Stimulated activated naive CD8-positive, alpha-beta T cell treated with anti-CD3 and anti-CD28 coated beads, Interleukin-15, Interleukin-2, amounts not matched to agents 100 ng/mL and 50 ng/mL, for 24 hours (primary cell): ENCODE measurements around the gene SLC35G2.
"Not testable (repeated sequence)": the region's sequence is repeated elsewhere in the genome, so short reads cannot be mapped to it uniquely, and the experiment has no call there.

Experiments used
- H3K27ac Mint-ChIP-seq: one replicate; pipeline ENCODE4 v1.8.0; 2021; ENCODE audit warnings: mild to moderate bottlenecking, mixed read lengths
- H3K27me3 Mint-ChIP-seq: one replicate; pipeline ENCODE4 v1.8.0; 2021; ENCODE audit warnings: mixed read lengths
- H3K36me3 Mint-ChIP-seq: one replicate; pipeline ENCODE4 v1.8.0; 2021; ENCODE audit warnings: low read depth, mixed read lengths
- H3K4me1 Mint-ChIP-seq: one replicate; pipeline ENCODE4 v1.8.0; 2021; ENCODE audit warnings: low read depth, mixed read lengths
- H3K4me3 Mint-ChIP-seq: one replicate; pipeline ENCODE4 v1.8.0; 2021; ENCODE audit warnings: mild to moderate bottlenecking, mixed read lengths
- H3K9me3 Mint-ChIP-seq: one replicate; pipeline ENCODE4 v1.8.0; 2021; ENCODE audit warnings: mixed read lengths

Gene SLC35G2

DNA sequence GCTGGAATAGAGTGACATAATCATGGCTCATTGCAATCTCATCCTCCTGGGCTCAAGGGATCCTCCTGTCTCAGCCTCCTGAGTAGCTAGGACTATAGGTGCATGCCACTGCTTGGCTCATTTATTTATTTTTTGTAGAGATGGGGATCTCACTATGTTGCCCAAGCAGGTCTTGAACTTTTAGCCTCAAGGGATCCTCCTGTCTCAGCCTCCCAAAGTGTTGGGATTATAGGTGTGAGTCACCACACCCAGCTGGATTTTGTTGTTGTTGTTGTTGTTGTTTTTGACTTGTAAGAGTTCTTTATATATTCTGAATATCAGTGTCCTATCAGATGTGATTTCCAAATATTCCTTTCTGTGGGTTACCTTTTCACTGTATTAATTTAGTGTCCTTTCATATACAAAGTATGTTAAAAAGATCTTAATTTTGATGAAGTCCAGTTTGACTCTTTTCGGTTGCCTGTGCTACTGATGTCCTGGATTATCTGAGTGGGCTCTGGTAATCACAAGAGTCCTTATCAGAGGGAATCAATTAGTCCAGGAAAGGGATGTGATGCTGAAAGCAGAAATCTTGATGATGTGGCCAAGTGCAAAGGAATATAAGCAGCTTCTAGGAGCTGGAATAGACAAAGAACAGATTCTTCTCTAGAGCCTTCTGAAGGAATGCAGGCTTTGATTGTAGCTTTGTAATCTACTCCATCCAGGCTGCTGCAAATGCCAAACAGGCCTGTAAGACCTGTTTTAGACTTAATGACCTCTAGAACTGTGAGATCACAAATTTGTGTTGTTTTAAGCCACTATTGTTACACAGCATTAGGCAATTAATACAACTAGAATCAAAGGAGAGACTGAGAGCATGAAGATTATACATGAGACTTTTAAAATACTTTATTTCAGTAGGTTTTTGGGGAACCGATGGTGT, 73.3 kb downstream of the SLC35G2 start:
- Mint-ChIP-seq H3K9me3 (peaks cover 8% of the 10 kb centered on the region), H3K27ac (no peak overlapping the region), H3K36me3 (peaks cover 47% of the 10 kb centered on the region), H3K4me3 (no peak overlapping the region), H3K4me1 (peaks cover 57% of the 10 kb centered on the region), H3K27me3 (no peaks in the 10 kb centered on the region)

DNA sequence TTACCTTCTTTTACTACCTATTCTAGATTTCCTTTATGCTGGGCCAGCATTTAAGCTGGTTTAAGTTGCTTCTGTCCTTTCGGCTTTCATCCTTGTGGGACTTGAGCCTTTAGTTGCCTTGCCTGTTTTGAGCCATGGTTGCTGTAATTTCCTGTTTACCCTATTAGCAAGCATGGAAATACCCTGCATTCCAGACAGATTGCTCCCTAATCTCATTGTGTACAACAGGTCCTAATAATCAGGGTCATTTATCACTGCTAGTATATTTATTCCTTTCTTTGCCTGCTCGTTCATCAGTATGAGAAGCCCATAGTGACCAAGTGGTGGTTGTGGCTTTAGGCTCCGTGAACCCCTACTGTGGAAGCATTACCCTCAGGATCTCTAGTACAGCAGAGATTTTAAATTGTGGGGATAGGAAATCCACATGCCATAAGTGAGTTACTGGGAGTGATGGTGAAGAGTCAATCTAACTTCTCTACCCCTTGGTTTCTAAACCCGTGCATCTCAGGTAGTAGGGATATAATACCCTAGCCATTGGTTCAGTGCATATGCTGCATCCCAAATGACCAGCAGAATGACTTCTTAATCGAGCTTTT, 75.0 kb downstream of the SLC35G2 start:
- H3K4me1 Mint-ChIP-seq: peaks cover 59% of the 10 kb centered on the region
- H3K27me3 Mint-ChIP-seq: no peaks in the 10 kb centered on the region
- peaks cover 42% of the 10 kb centered on the region for H3K36me3 Mint-ChIP-seq
- no peak overlapping the region for H3K27ac Mint-ChIP-seq
- H3K4me3 Mint-ChIP-seq: no peak overlapping the region
- H3K9me3 Mint-ChIP-seq: peaks cover 8% of the 10 kb centered on the region

DNA sequence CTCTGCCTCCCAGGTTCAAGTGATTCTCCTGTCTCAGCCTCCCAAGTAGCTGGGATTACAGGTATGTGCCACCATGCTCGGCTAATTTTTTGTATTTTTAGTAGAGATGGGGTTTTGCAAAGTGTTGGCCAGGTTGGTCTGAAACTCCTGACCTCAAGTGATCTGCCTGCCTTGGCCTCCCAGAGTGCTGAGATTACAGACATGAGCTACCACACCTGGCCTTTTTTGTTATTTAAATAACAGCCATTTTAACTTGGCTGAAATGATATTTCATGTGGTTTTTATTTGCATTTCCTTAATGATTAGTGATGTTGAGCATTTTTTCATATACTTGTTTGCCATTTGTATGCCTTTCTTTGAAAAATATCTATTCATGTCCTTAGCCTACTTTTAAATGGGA, 78.2 kb downstream of the SLC35G2 start:
- Mint-ChIP-seq H3K36me3 (peaks cover 40% of the 10 kb centered on the region), H3K4me1 (peaks cover 73% of the 10 kb centered on the region), H3K9me3 (peaks cover 12% of the 10 kb centered on the region)
- not testable (repeated sequence) for H3K27me3 Mint-ChIP-seq, H3K27ac Mint-ChIP-seq, H3K4me3 Mint-ChIP-seq

GRCh38 chr3:136898549-136898948, 79.6 kb downstream of the SLC35G2 start:
- peaks cover 69% of the 10 kb centered on the region for H3K4me1 Mint-ChIP-seq
- no peak overlapping the region for H3K4me3 Mint-ChIP-seq
- H3K36me3 Mint-ChIP-seq: peaks cover 43% of the 10 kb centered on the region
- H3K27me3 Mint-ChIP-seq: no peaks in the 10 kb centered on the region
- no peak overlapping the region for H3K27ac Mint-ChIP-seq
- peaks cover 16% of the 10 kb centered on the region for H3K9me3 Mint-ChIP-seq

DNA sequence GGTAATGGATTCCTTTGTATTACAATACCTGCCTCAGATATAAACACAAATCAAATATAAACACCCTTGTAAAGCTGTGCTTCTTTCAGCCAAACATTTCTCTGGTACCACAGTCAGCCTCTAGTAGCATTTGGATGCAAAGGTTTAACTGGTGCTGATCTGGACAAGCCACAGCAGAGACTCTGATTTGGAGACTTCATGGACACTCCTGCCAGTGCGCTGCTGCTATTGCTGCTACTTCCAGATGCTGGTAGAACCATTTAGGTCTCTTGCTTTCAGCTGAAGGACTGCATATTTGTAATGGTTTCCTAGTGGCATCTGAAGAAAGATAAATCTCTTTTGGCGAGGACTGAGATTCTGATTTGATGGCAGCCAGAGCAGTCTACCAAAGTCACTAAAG, 80.0 kb downstream of the SLC35G2 start:
- Mint-ChIP-seq H3K9me3 (peaks cover 16% of the 10 kb centered on the region), H3K36me3 (peaks cover 44% of the 10 kb centered on the region), H3K4me3 (no peak overlapping the region), H3K4me1 (peaks cover 65% of the 10 kb centered on the region), H3K27ac (no peak overlapping the region), H3K27me3 (no peaks in the 10 kb centered on the region)

DNA sequence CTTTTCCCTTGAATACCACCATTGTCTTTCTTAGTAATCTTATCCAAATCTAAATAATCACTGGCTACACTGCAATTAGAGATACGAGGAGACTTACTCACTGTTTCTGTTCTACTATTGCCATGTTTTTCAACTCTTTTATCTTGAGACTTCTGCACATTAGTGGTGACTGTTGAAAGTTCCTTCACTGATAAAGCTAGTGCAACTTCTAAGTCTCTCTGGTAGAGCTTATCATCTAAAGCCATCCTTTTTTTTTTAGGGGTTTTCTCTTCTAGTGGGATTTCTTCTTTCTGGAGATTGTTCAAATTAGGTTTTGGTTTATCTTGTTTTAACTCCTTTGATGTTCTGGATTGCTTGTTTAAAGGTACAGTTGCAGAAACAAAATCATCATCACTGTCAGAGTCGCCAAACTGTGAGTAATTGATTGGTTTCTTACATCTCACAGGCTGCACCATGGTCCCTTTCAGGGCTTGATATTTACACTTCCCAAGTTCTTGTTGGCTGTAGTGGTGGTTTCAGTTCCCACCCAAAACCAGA, 80.8 kb downstream of the SLC35G2 start:
- H3K27me3 Mint-ChIP-seq: no peaks in the 10 kb centered on the region
- H3K9me3 Mint-ChIP-seq: peaks cover 16% of the 10 kb centered on the region
- peaks cover 49% of the 10 kb centered on the region for H3K36me3 Mint-ChIP-seq
- peaks cover 59% of the 10 kb centered on the region for H3K4me1 Mint-ChIP-seq
- peak overlapping the region; percentile 75 for H3K27ac Mint-ChIP-seq
- no peak overlapping the region for H3K4me3 Mint-ChIP-seq

- Mint-ChIP-seq H3K27ac (peak overlapping the region; percentile 29), H3K36me3 (peaks cover 53% of the 10 kb centered on the region), H3K4me1 (peaks cover 64% of the 10 kb centered on the region), H3K9me3 (peaks cover 16% of the 10 kb centered on the region)
- H3K4me3 Mint-ChIP-seq, H3K27me3 Mint-ChIP-seq: not testable (repeated sequence)
These were observed 81.8 kb downstream of the SLC35G2 start for GRCh38 chr3:136900694-136901093.

DNA sequence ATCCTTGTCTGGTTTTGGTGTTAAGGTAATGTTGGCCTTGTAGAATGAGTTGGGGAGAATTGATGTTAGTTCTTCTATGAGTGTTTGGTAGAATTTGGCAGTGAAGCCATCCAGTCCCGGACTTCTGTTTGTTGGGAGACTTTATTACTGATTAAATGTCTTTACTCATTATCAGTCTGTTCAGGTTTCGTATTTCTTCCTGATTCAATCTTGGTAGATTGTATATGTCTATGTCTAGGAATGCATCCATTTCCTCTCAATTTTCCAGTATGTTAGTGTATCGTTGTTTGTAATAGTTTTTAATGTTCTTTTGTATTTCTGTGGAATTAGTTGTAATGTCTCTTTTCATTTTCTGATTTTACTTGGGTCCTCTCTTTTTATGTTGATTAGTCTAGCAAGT, 82.5 kb downstream of the SLC35G2 start:
- H3K4me3 Mint-ChIP-seq: no peak overlapping the region
- H3K4me1 Mint-ChIP-seq: peaks cover 66% of the 10 kb centered on the region
- H3K27me3 Mint-ChIP-seq: no peaks in the 10 kb centered on the region
- H3K36me3 Mint-ChIP-seq: peaks cover 58% of the 10 kb centered on the region
- H3K9me3 Mint-ChIP-seq: peaks cover 16% of the 10 kb centered on the region
- H3K27ac Mint-ChIP-seq: no peak overlapping the region

- not testable (repeated sequence) for H3K4me3 Mint-ChIP-seq, H3K27me3 Mint-ChIP-seq, H3K27ac Mint-ChIP-seq
- peaks cover 58% of the 10 kb centered on the region for H3K36me3 Mint-ChIP-seq
- H3K9me3 Mint-ChIP-seq: peaks cover 16% of the 10 kb centered on the region
- peaks cover 71% of the 10 kb centered on the region for H3K4me1 Mint-ChIP-seq
These were observed 83.6 kb downstream of the SLC35G2 start for GRCh38 chr3:136902530-136902929.

GRCh38 chr3:136903899-136904298, 85.0 kb downstream of the SLC35G2 start:
- Mint-ChIP-seq H3K4me1 (peaks cover 78% of the 10 kb centered on the region), H3K27ac (no peak overlapping the region), H3K4me3 (no peak overlapping the region), H3K9me3 (peaks cover 16% of the 10 kb centered on the region), H3K27me3 (no peaks in the 10 kb centered on the region), H3K36me3 (peaks cover 58% of the 10 kb centered on the region)

DNA sequence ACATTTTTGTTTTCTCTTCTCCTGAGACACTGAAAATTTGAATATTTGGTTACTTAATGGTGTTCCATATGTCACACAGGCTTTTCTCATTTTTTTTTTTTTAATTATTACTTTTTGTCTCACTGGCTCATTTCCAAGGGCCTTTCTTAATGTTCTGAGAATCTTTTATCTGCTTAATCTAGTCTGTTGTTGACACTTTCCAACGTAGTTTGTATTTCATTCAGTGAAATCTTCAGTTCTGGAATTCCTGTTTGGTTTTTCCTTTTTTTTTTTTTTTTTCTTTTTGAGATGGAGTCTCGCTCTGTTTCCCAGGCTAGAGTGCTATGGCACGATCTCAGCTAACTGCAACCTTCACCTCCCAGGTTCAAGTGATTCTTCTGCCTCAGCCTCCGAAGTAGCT, 85.8 kb downstream of the SLC35G2 start:
- Mint-ChIP-seq H3K27ac (no peak overlapping the region), H3K9me3 (peaks cover 16% of the 10 kb centered on the region)

More for the DNA sequence above, 85.8 kb downstream of the SLC35G2 start:
- H3K4me1 Mint-ChIP-seq: peaks cover 78% of the 10 kb centered on the region
- H3K4me3 Mint-ChIP-seq: no peak overlapping the region
- H3K27me3 Mint-ChIP-seq: no peaks in the 10 kb centered on the region
- peaks cover 54% of the 10 kb centered on the region for H3K36me3 Mint-ChIP-seq
